ENCODE data around the gene KLF3.

- TF ChIP-seq, protein P1, sequence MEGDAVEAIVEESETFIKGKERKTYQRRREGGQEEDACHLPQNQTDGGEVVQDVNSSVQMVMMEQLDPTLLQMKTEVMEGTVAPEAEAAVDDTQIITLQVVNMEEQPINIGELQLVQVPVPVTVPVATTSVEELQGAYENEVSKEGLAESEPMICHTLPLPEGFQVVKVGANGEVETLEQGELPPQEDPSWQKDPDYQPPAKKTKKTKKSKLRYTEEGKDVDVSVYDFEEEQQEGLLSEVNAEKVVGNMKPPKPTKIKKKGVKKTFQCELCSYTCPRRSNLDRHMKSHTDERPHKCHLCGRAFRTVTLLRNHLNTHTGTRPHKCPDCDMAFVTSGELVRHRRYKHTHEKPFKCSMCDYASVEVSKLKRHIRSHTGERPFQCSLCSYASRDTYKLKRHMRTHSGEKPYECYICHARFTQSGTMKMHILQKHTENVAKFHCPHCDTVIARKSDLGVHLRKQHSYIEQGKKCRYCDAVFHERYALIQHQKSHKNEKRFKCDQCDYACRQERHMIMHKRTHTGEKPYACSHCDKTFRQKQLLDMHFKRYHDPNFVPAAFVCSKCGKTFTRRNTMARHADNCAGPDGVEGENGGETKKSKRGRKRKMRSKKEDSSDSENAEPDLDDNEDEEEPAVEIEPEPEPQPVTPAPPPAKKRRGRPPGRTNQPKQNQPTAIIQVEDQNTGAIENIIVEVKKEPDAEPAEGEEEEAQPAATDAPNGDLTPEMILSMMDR (IDR thresholded peaks at IDR 0.05; ENCODE audit: low read length): no peak
- no peak for TF ChIP-seq EZH2 (optimal IDR thresholded peaks at IDR 0.05; ENCODE audit: low read depth, low read length)
These were observed 13.9 kb upstream of the KLF3 start for GRCh38 chr4:38650133-38650532.
